HepG2 (cell line): ENCODE data around the gene MTCH1. TPM values are rescaled to one million over a fixed set of nuclear protein-coding genes. Genes with fewer than 3 reads are reported as not detected.

Experiments
- ATAC-seq: fragments of 200-7000 bp; cut with Tn5 transposase; 3 replicates; pipeline ENCODE4 v1.9.1; 2020; ENCODE audit warnings: mild to moderate bottlenecking, moderate library complexity
- BruUV-seq: library from RNA; stranded (reverse); fragments of 400-500 nt; replicated peaks from 2 replicates; lab custom pipeline; 2021; lab: Mats Ljungman, UMichigan
- CTCF ChIA-PET: fragments of 300-600 bp; formaldehyde crosslinking; extraction: SDS; loops from one replicate; lab custom pipeline; 2021; ENCODE audit warnings: low total read pairs, inconsistent platforms, low intra/inter-chr PET ratio; lab: Yijun Ruan, JAX
- POLR2A ChIA-PET: fragments of 350-600 bp; sonication (Branson Sonifier 250); formaldehyde crosslinking; loops from one replicate; lab custom pipeline; 2020; ENCODE audit warnings: antibody characterized with exemption, inconsistent platforms; lab: Yijun Ruan, JAX
- DNase-seq: peaks from one replicate; pipeline ENCODE4 v3.0.0-alpha.2; 2015; ENCODE audit warnings: low spot score
- FAIRE-seq: peaks from 3 replicates; lab custom pipeline; 2011; peaks lifted over from hg19 to GRCh38; lab: Jason Lieb, UNC
- H2AFZ ChIP-seq: one replicate; pipeline ENCODE4 v1.6.1; 2011; ENCODE audit warnings: low read length, inconsistent platforms
- H3K27ac ChIP-seq: fragments of 300-600 bp; 3 replicates; pipeline ENCODE4 v1.8.0; 2011; ENCODE audit warnings: mixed run types, mild to moderate bottlenecking, mixed read lengths, low read length, inconsistent platforms; ENCODE audit not compliant: insufficient read depth; ENCODE audit errors: extremely low read length
- H3K27me3 ChIP-seq, 2 experiments: fragments of 200-600 bp in 1 of 2; 2 replicates in 1 of 2; 3 replicates in 1 of 2; pipeline versions ENCODE4 v1.6.0 to v1.8.0; 2011; ENCODE audit warnings: low read length in 2 of 2, mild to moderate bottlenecking in 2 of 2, moderate library complexity in 2 of 2, inconsistent platforms in 1 of 2; ENCODE audit not compliant: insufficient read depth in 2 of 2, control insufficient read depth in 1 of 2
- H3K36me3 ChIP-seq, 2 experiments: fragments of 200-600 bp in 1 of 2; replicated peaks in 1 of 2; 2 replicates in 1 of 2; 3 replicates in 1 of 2; pipeline versions ENCODE4 v1.5.1 to v1.8.0; 2011; ENCODE audit warnings: low read length in 2 of 2, inconsistent platforms in 1 of 2; ENCODE audit not compliant: insufficient read depth in 2 of 2, control insufficient read depth in 1 of 2
- H3K4me1 ChIP-seq: 2 replicates; pipeline ENCODE4 v1.5.1; 2012; ENCODE audit warnings: low read length, inconsistent platforms; ENCODE audit not compliant: insufficient read depth
- H3K4me2 ChIP-seq: 2 replicates; pipeline ENCODE4 v1.6.0; 2011; ENCODE audit warnings: low read depth, low read length, inconsistent platforms
- H3K4me3 ChIP-seq, 3 experiments: fragments of 200-600 bp in 1 of 3; sonication (generic), shearing (Covaris generic) in 1 of 3; replicated peaks in 1 of 3; 2 replicates each; pipeline ENCODE4 v1.5.1; 2011 to 2016; ENCODE audit warnings: low read length in 3 of 3, inconsistent platforms in 2 of 3, low read depth in 2 of 3, mild to moderate bottlenecking in 2 of 3, control low read depth in 1 of 3, mixed read lengths in 1 of 3; ENCODE audit not compliant: insufficient read depth in 1 of 3
- H3K79me2 ChIP-seq: one replicate; pipeline ENCODE4 v1.6.1; 2011; ENCODE audit warnings: low read length, inconsistent platforms; ENCODE audit not compliant: insufficient read depth
- H3K9ac ChIP-seq: 2 replicates; pipeline ENCODE4 v1.6.0; 2011; ENCODE audit warnings: mild to moderate bottlenecking, low read depth, low read length, inconsistent platforms; ENCODE audit not compliant: insufficient read depth
- H3K9me3 ChIP-seq: 2 replicates; pipeline ENCODE4 v1.5.1; 2012; ENCODE audit warnings: mild to moderate bottlenecking, low read length
- H4K20me1 ChIP-seq: 2 replicates; pipeline ENCODE4 v1.6.0; 2011; ENCODE audit warnings: inconsistent platforms, mild to moderate bottlenecking, low read length, moderate library complexity; ENCODE audit not compliant: insufficient read depth
- BORCS8-MEF2B ChIP-seq: sonication (generic); formaldehyde crosslinking; IDR thresholded peaks from 2 replicates; pipeline ENCODE4 v1.8.0; 2022; ENCODE audit warnings: mild to moderate bottlenecking, missing genetic modification reagents
- CEBPB ChIP-seq: IDR thresholded peaks from 2 replicates; pipeline ENCODE4 v1.6.1; 2011; ENCODE audit warnings: low read depth, low read length, improper control_type of control experiment, borderline replicate concordance
- HMGXB4 ChIP-seq, 2 experiments: sonication (generic) in 1 of 2; formaldehyde crosslinking in 1 of 2; IDR thresholded peaks; 2 replicates each; pipeline versions ENCODE4 v1.4.0 to v1.6.1; 2018 to 2020; ENCODE audit warnings: missing genetic modification reagents in 2 of 2, borderline replicate concordance in 1 of 2, low read depth in 1 of 2, mild to moderate bottlenecking in 1 of 2, missing biosample characterization in 1 of 2
- HOXD1 ChIP-seq: sonication (generic); formaldehyde crosslinking; IDR thresholded peaks from 2 replicates; pipeline ENCODE4 v1.5.0; 2020; ENCODE audit warnings: missing genetic modification reagents
- KDM4B ChIP-seq: sonication (generic); formaldehyde crosslinking; IDR thresholded peaks from 2 replicates; pipeline ENCODE4 v1.4.0; 2020; ENCODE audit warnings: missing genetic modification reagents
- MXD4 ChIP-seq: IDR thresholded peaks from 2 replicates; pipeline ENCODE4 v1.6.1; 2016; ENCODE audit warnings: mild to moderate bottlenecking, missing biosample characterization, missing genetic modification reagents
- NBN ChIP-seq: fragments of 450-650 bp; conservative IDR thresholded peaks from 2 replicates; pipeline ENCODE4 v1.6.1; 2017
- ZBTB21 ChIP-seq: sonication (generic); formaldehyde crosslinking; IDR thresholded peaks from 2 replicates; pipeline ENCODE4 v1.4.0; 2020; ENCODE audit warnings: missing genetic modification reagents
- WGBS: methylation state at CpG from one replicate; pipeline ENCODE4 v1.1.6; 2017; ENCODE audit warnings: low lambda C conversion rate; 5-methylcytosine and 5-hydroxymethylcytosine counted together
- in situ Hi-C: cut with HindIII; loops from 2 replicates; pipeline ENCODE4 v1.10.0; 2017; ENCODE audit warnings: low pct_unique_long_range_greater_than_20kb; ENCODE audit not compliant: extremely low pct_ligation_motif_present
- intact Hi-C: fragments of 100-400 bp; cut with micrococcal nuclease; formaldehyde crosslinking; loops from one replicate; pipeline ENCODE4 v1.10.0; 2022; ENCODE audit not compliant: unreplicated experiment
- polyA plus RNA-seq, 8 experiments: library from polyadenylated mRNA; depleted of rRNA in 3 of 8; stranded (reverse) in 7 of 8; unstranded in 1 of 8; fragments of >200 nt; fragmentation: Illumina TruSeq in 4 of 8; extraction: Trizol in 4 of 8; gene quantifications; 2 replicates each; pipeline versions ENCODE4 v1.2.1 to v1.2.3, GENCODE V29; 2011 to 2016; ENCODE audit warnings: low read depth in 4 of 8, missing spikeins in 1 of 8, mixed read lengths in 1 of 8; ENCODE audit not compliant: insufficient read depth in 1 of 8
- total RNA-seq, 5 experiments: library from RNA; depleted of rRNA; stranded (reverse); fragments of >200 nt; fragmentation: Illumina TruSeq; extraction: Trizol; gene quantifications; 2 replicates each; pipeline ENCODE4 v1.2.3, GENCODE V29; 2016; ENCODE audit warnings: low read depth in 1 of 5

The MTCH1 gene
- total and polyA plus RNA-seq, 2 of the 13 experiments (the other 11 are each of a cell fraction or from before 2014, with no cell fraction given), result 86.2 to 144 TPM

- no peaks in the 10 kb centered on the region for H3K79me2 ChIP-seq
- ChIA-PET POLR2A (no interaction called here), CTCF (interaction anchor here (0.9 kb wide), 1 partner anchor 255 kb away, joined by 3 read pairs; no protein-coding TSS in a partner anchor)
- no peaks in the 10 kb centered on the region for H3K36me3 ChIP-seq
- no peak overlapping the region for H3K4me2 ChIP-seq
- peaks cover 10 to 67% of the 10 kb centered on the region in 2 experiments; a peak in 4 of 5 replicates for H3K27me3 ChIP-seq
- no peaks in the 10 kb centered on the region for H4K20me1 ChIP-seq
- FAIRE-seq (no peak), ATAC-seq (no peak; the same call in 2 of the 3 replicates), DNase-seq (no peak)
- WGBS, result 0% methylated on average over 8 of the region's 11 CpGs
- BruUV-seq, result no TSS peak
- no peak overlapping the region for H3K27ac ChIP-seq
- TF ChIP-seq CEBPB (peak; percentile 53; the same call in 1 of the 2 replicates), ZBTB21 (CRISPR knock-in tag) (0 out of 2 replicates have a peak, but pooled peaks have one; percentile 22), MXD4 (CRISPR knock-in tag) (no peak)
- no peaks in the 10 kb centered on the region for H3K9me3 ChIP-seq
- no peaks in the 10 kb centered on the region for H3K4me1 ChIP-seq
- no peak overlapping the region for H3K9ac ChIP-seq
- intact Hi-C loops, result no loop called here
- in situ Hi-C loops, result loop anchor here (10.0 kb wide), 2 partner anchors 127 to 237 kb away; partner anchors contain the start of gene C6orf89
- no peak overlapping the region for H2AFZ ChIP-seq
- H3K4me3 ChIP-seq, result no peak overlapping the region
These were observed 25.8 kb upstream of the MTCH1 start for GRCh38 chr6:37011656-37012378.

- Histone ChIP-seq H3K27me3 (peaks cover 10 to 81% of the 10 kb centered on the region in 2 experiments; a peak in 4 of 5 replicates), H4K20me1 (no peaks in the 10 kb centered on the region), H3K4me1 (no peaks in the 10 kb centered on the region), H3K27ac (no peak overlapping the region), H3K36me3 (no peaks in the 10 kb centered on the region), H3K9ac (no peak overlapping the region), H2AFZ (no peak overlapping the region), H3K79me2 (no peaks in the 10 kb centered on the region), H3K9me3 (no peaks in the 10 kb centered on the region), H3K4me2 (no peak overlapping the region), H3K4me3 (no peak overlapping the region)
- POLR2A ChIA-PET, result no interaction called here
- whole genome bisulfite sequencing, result 62% methylated on average over 10 of the region's 10 CpGs
- CTCF ChIA-PET, result no interaction called here
- intact Hi-C loops, result no loop called here
- no peak for FAIRE-seq
- TF ChIP-seq KDM4B (CRISPR knock-in tag) (no peak), NBN (no peak), HOXD1 (no peak), BORCS8-MEF2B (CRISPR knock-in tag) (no peak), HMGXB4 (CRISPR knock-in tag; IDR thresholded peaks at IDR 0.05; ENCODE audit: borderline replicate concordance in 1 of 2, low read depth in 1 of 2) (no peak)
- DNase-seq, result no peak
- no peak for ATAC-seq
- in situ Hi-C loops, result loop anchor here (10.0 kb wide), 2 partner anchors 126 to 236 kb away; partner anchors contain the start of gene C6orf89
- no TSS peak for BruUV-seq
These were observed 24.5 kb upstream of the MTCH1 start for GRCh38 chr6:37010402-37010892.
